GM18519 (cell line): ENCODE data around the gene AURKA.
"Not testable (repeated sequence)": the region's sequence is repeated elsewhere in the genome, so short reads cannot be mapped to it uniquely, and the experiment has no call there.

Experiments used
- ATAC-seq: cut with Tn5 transposase; IDR thresholded peaks from one replicate; pipeline ENCODE4 v1.9.1; 2021; ENCODE audit warnings: mild to moderate bottlenecking, moderate library complexity; ENCODE audit not compliant: unreplicated experiment, low FRiP score

AURKA gene

GRCh38 chr20:56392881-56393482 is 967 bp upstream of the AURKA start:
- no peak for ATAC-seq

GRCh38 chr20:56391596-56392131 is 351 bp downstream of the AURKA start:
- peak; percentile 13 for ATAC-seq

GRCh38 chr20:56391037-56391436 is 978 bp downstream of the AURKA start:
- no peak for ATAC-seq

GRCh38 chr20:56390396-56390795 is 1.6 kb downstream of the AURKA start:
- ATAC-seq: not testable (repeated sequence)

- ATAC-seq: no peak
Observed at GRCh38 chr20:56389807-56390206, 2.2 kb downstream of the AURKA start.

- no peak for ATAC-seq
Observed at GRCh38 chr20:56388882-56389281, 3.1 kb downstream of the AURKA start.

- no peak for ATAC-seq
Observed at GRCh38 chr20:56386219-56386618, 5.8 kb downstream of the AURKA start.

- no peak for ATAC-seq
Observed at GRCh38 chr20:56385130-56385529, 6.9 kb downstream of the AURKA start.

- no peak for ATAC-seq
Observed at GRCh38 chr20:56383334-56383733, 8.7 kb downstream of the AURKA start.

GRCh38 chr20:56382696-56383095 is 9.3 kb downstream of the AURKA start:
- ATAC-seq: no peak

- ATAC-seq: no peak
Observed at GRCh38 chr20:56381501-56381900, 10.5 kb downstream of the AURKA start.

GRCh38 chr20:56380375-56380774 is 11.6 kb downstream of the AURKA start:
- no peak for ATAC-seq

- ATAC-seq: no peak
Observed at GRCh38 chr20:56378386-56378785, 13.6 kb downstream of the AURKA start.

GRCh38 chr20:56376331-56376730 is 15.7 kb downstream of the AURKA start:
- ATAC-seq: no peak

- no peak for ATAC-seq
Observed at GRCh38 chr20:56373942-56374341, 18.1 kb downstream of the AURKA start.

GRCh38 chr20:56372850-56373249 is 19.2 kb downstream of the AURKA start:
- no peak for ATAC-seq

- no peak for ATAC-seq
Observed at GRCh38 chr20:56371977-56372376, 20.0 kb downstream of the AURKA start.

- no peak for ATAC-seq
Observed at GRCh38 chr20:56369179-56369578, 22.8 kb downstream of the AURKA start.

GRCh38 chr20:56368351-56369134 is 23.5 kb downstream of the AURKA start:
- ATAC-seq: no peak

- no peak for ATAC-seq
Observed at GRCh38 chr20:56363491-56363890, 28.5 kb downstream of the AURKA start.

- no peak for ATAC-seq
Observed at GRCh38 chr20:56362833-56363413, 29.1 kb downstream of the AURKA start.

- no peak for ATAC-seq
Observed at GRCh38 chr20:56361900-56362299, 30.1 kb downstream of the AURKA start.
